ENCODE measurements around the gene SOD3. TPM values are rescaled to one million over a fixed set of nuclear protein-coding genes. Genes with fewer than 3 reads are reported as not detected.

SOD3 gene
- total and polyA plus RNA-seq, 2 of the 8 experiments (the other 6 are each of a cell fraction or from before 2014, with no cell fraction given) = 4.9 TPM

DNA sequence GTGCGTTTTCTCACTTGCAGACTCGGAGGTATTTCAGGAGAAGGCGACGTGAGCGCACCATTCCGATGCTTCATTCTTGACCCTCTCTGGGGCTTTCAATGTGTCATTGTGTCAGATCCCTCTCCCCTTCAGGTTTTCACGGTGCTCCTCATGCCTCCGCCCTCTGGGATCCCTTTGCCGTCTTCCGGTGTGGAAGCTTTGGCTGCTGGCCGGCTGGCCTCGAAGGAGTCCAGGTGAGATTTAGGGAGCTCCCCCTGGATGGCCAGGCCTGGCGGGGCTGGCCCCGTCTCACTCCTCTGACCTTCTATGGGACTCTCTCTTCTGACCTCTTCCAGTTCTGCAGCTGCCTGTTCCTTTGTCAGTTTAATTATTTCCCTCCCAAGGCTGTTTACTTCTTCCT is 12.9 kb downstream of the SOD3 start:
- Histone ChIP-seq H2BK12ac (ENCODE audit: low read depth, low read length) (no peak overlapping the region), H2BK20ac (ENCODE audit: low read length) (no peak overlapping the region), H3K4me3 (ENCODE audit: extremely low read depth in 1 of 4, insufficient read depth in 2 of 4, low read depth in 3 of 4, low read length in 4 of 4) (no peak overlapping the region), H4K91ac (replicated peaks; ENCODE audit: insufficient read length, low read length) (no peak overlapping the region), H2BK120ac (replicated peaks; ENCODE audit: low read depth, low read length) (no peak overlapping the region), H3K23me2 (ENCODE audit: low read depth, low read length) (no peaks in the 10 kb centered on the region), H2AFZ (ENCODE audit: low read length) (no peak overlapping the region), H3K4me1 (replicated peaks in 1 of 4; ENCODE audit: control insufficient read depth in 3 of 4, insufficient read depth in 4 of 4, low read length in 3 of 4) (peaks cover 2 to 12% (median 6%) of the 10 kb centered on the region in 4 experiments; a peak in 4 of 7 replicates), H3K56ac (replicated peaks; ENCODE audit: insufficient read length, low read depth, low read length) (no peak overlapping the region), H3K9me3 (ENCODE audit: insufficient read depth in 2 of 2, low read depth in 1 of 2, low read length in 1 of 2) (no peaks in the 10 kb centered on the region), H3K4me2 (ENCODE audit: insufficient read depth in 1 of 2, low read depth in 2 of 2, low read length in 2 of 2) (no peak overlapping the region), H3K4ac (replicated peaks; ENCODE audit: insufficient read length, low read depth, low read length) (no peak overlapping the region), H3K79me1 (ENCODE audit: low read depth, low read length) (no peaks in the 10 kb centered on the region), H2BK15ac (ENCODE audit: low read length) (no peak overlapping the region), H2BK5ac (ENCODE audit: low read depth, low read length) (no peak overlapping the region), H3K27me3 (replicated peaks in 1 of 4; ENCODE audit: control insufficient read depth in 3 of 4, extremely low read depth in 1 of 4, insufficient read depth in 3 of 4, low read length in 3 of 4) (no peaks in the 10 kb centered on the region), H3K23ac (ENCODE audit: insufficient read length) (no peak overlapping the region), H2AK5ac (ENCODE audit: low read depth, low read length) (no peak overlapping the region), H3K36me3 (ENCODE audit: control insufficient read depth in 2 of 4, insufficient read depth in 4 of 4, low read length in 3 of 4) (no peaks in the 10 kb centered on the region; a peak in 1 of 8 replicates), H3K9ac (replicated peaks in 1 of 4; ENCODE audit: extremely low read depth in 1 of 4, low read depth in 3 of 4, low read length in 3 of 4) (no peak overlapping the region), H3K14ac (ENCODE audit: insufficient read length) (no peak overlapping the region), H4K8ac (ENCODE audit: extremely low read depth, insufficient read depth, low read length) (no peak overlapping the region), H4K5ac (ENCODE audit: insufficient read length, low read depth, low read length) (no peak overlapping the region), H4K20me1 (replicated peaks in 1 of 2; ENCODE audit: control insufficient read depth in 1 of 2, insufficient read depth in 2 of 2, low read length in 2 of 2) (no peaks in the 10 kb centered on the region), H3K18ac (ENCODE audit: extremely low read depth, low read length) (no peak overlapping the region), H3K79me2 (ENCODE audit: control insufficient read depth in 1 of 2, insufficient read depth in 2 of 2, low read length in 2 of 2) (no peaks in the 10 kb centered on the region), H3K27ac (ENCODE audit: low read depth, low read length) (no peak overlapping the region)
- DNase-seq (ENCODE audit: low read depth in 1 of 2, low spot score in 2 of 2) (no peak), FAIRE-seq (no peak)
- ChIA-PET POLR2A (ENCODE audit: partially characterized antibody) (interaction anchor here (1.0 kb wide), 1 partner anchor 70 kb away, joined by 3 read pairs; no protein-coding TSS in a partner anchor), CTCF (ENCODE audit: partially characterized antibody) (interaction anchor here (0.8 to 4.0 kb wide), 24 partner anchors 8 to 335 kb away, joined by 3 to 29 read pairs (median 3); partner anchors contain the start of gene SOD3)
- WGBS, 2 experiments (ENCODE audit: extremely low coverage in 1 of 2, insufficient coverage in 1 of 2, insufficient read length in 1 of 2, insufficient replicate concordance in 2 of 2, low coverage in 1 of 2, low lambda C conversion rate in 2 of 2, missing lambda C conversion rate in 1 of 2) = 90% methylated on average over 14 of the region's 14 CpGs; no CpG with 5 or more reads in 1 of the 2 experiments
- TF ChIP-seq RBBP5 (IDR thresholded peaks at IDR 0.05; ENCODE audit: borderline replicate concordance, low read depth, low read length) = no peak
- TF ChIP-seq, protein P1, sequence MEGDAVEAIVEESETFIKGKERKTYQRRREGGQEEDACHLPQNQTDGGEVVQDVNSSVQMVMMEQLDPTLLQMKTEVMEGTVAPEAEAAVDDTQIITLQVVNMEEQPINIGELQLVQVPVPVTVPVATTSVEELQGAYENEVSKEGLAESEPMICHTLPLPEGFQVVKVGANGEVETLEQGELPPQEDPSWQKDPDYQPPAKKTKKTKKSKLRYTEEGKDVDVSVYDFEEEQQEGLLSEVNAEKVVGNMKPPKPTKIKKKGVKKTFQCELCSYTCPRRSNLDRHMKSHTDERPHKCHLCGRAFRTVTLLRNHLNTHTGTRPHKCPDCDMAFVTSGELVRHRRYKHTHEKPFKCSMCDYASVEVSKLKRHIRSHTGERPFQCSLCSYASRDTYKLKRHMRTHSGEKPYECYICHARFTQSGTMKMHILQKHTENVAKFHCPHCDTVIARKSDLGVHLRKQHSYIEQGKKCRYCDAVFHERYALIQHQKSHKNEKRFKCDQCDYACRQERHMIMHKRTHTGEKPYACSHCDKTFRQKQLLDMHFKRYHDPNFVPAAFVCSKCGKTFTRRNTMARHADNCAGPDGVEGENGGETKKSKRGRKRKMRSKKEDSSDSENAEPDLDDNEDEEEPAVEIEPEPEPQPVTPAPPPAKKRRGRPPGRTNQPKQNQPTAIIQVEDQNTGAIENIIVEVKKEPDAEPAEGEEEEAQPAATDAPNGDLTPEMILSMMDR (IDR thresholded peaks at IDR 0.05; ENCODE audit: control extremely low read depth in 1 of 3, insufficient read depth in 1 of 3, low read depth in 1 of 3, low read length in 3 of 3) = no peak
- no peak for TF ChIP-seq TAF1 (IDR thresholded peaks at IDR 0.05; ENCODE audit: low read depth, low read length)
- TF ChIP-seq SP2 (IDR thresholded peaks at IDR 0.05; ENCODE audit: low read length) = no peak
- no peak for TF ChIP-seq USF2 (IDR thresholded peaks at IDR 0.05; ENCODE audit: low read length)
